Gastrocnemius medialis (tissue), 4 donors: ENCODE data around the gene TEF.

Source experiments
- CTCF ChIP-seq, 5 experiments: fragments of 450-650 bp in 3 of 5; fragments of 200-600 bp in 2 of 5; sonication (generic) in 2 of 5; IDR thresholded peaks in 4 of 5; conservative IDR thresholded peaks in 1 of 5; 1 replicate in 4 of 5; 2 replicates in 1 of 5; pipeline ENCODE4 v1.5.1; 2016 to 2019; ENCODE audit warnings: antibody characterized with exemption in 5 of 5, mild to moderate bottlenecking in 3 of 5, moderate library complexity in 3 of 5
- POLR2A ChIP-seq, 2 donors: fragments of 450-650 bp; IDR thresholded peaks; one replicate each; pipeline ENCODE4 v1.6.1; 2017; ENCODE audit warnings: antibody characterized with exemption in 2 of 2, mild to moderate bottlenecking in 2 of 2, moderate library complexity in 2 of 2

- TF ChIP-seq CTCF (IDR thresholded peaks at IDR 0.05 in 4 of 5, conservative IDR thresholded peaks at IDR 0.05 in 1 of 5) (no peak), POLR2A (IDR thresholded peaks at IDR 0.05) (no peak)
Measured at GRCh38 chr22:41340357-41340756, 41.4 kb upstream of the TEF start.
